Measurements from ENCODE around the gene KHDRBS1.
"Not testable (repeated sequence)": the region's sequence is repeated elsewhere in the genome, so short reads cannot be mapped to it uniquely, and the experiment has no call there.

KHDRBS1 gene

GRCh38 chr1:32014199-32014947, 705 bp downstream of the KHDRBS1 start:
- DNase-seq: peak; percentile 26

- no peak for DNase-seq
These were observed 1.2 kb downstream of the KHDRBS1 start for GRCh38 chr1:32014948-32015273.

DNA sequence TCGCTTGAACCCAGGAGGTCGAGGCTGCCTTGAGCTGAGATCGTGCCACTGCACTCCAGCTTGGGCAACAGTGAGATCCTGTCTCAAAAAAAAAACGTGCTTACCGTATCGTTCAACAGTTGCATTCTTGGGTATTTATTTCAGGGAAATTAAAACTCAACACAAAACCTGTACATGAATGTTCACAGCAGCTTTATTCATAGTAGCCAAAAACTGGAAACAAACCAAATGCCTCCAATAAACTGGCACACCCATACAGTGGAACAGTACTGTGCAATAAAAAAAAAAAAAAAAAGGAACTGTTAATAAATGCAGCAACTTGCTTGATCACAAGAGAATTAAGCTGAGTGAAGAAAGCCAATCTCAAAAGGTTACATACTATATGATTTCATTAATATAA, 6.7 kb downstream of the KHDRBS1 start:
- no peak for DNase-seq

- DNase-seq: not testable (repeated sequence)
These were observed 7.9 kb downstream of the KHDRBS1 start for GRCh38 chr1:32021574-32022018.

DNA sequence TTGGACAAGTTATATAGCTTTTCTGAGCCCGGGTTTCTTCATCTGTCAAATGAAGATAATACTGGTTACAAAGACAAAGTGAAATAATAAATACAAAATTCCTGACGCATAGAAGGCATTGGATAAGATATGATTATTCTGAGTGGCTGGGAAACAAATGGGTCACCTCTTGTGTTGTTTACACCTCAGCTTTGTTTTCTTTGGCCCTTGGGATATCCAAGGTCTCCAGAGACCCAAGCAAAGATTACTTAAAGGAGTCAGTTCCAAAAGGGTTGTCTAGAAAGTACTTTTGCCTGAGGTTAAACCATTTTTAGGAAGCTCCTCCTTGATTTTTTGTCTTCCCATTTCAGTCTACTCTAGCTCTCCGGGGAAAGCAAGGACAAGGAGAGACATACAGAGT, 9.7 kb downstream of the KHDRBS1 start:
- DNase-seq: no peak

DNA sequence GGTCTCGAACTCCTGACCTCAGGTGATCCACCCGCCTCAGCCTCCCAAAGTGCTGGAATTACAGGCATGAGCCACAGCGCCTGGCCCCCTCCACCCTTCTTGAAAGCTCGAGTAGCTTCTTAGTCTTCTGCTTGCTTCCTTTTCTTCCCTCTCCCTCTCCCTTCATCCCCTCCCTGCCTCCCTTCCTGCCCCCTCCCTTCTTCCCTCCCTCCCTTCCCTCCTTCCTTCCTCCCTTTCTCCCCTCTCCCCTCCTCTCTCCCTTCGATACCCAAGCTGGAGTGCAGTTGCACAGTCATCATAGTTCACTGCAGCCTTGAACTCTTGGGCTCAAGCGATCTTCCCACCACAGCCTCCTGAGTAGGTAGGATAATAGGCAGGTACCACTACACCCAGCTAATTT, 11.8 kb downstream of the KHDRBS1 start:
- DNase-seq: no peak

- no peak for DNase-seq
These were observed 15.1 kb downstream of the KHDRBS1 start for GRCh38 chr1:32028746-32029145.

GRCh38 chr1:32031578-32032274, 18.1 kb downstream of the KHDRBS1 start:
- DNase-seq: no peak

GRCh38 chr1:32032275-32032615, 18.6 kb downstream of the KHDRBS1 start:
- DNase-seq: no peak

DNA sequence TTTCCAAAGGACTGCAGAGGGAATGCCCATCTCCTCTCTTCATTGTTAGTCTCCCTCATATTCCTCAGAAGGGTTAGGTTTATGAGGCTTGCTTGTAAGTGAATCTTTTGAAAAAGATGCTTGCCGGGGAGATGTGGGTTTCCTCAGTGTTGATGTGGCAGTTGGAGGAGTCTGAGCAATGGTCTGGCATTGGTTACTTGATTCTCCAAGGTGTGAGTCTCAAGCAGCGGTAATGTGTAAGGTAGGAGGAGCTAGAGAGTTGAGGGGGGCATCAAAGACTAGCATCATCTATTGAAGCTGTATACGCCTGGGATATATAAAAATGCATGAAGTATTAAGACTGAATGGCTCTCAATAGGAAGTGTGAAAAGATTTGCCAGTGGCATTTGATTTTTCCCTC, 21.5 kb downstream of the KHDRBS1 start:
- DNase-seq: no peak

- no peak for DNase-seq
These were observed 27.0 kb downstream of the KHDRBS1 start for GRCh38 chr1:32040711-32041110.

- DNase-seq: no peak
These were observed 28.7 kb downstream of the KHDRBS1 start for GRCh38 chr1:32042330-32042729.

DNA sequence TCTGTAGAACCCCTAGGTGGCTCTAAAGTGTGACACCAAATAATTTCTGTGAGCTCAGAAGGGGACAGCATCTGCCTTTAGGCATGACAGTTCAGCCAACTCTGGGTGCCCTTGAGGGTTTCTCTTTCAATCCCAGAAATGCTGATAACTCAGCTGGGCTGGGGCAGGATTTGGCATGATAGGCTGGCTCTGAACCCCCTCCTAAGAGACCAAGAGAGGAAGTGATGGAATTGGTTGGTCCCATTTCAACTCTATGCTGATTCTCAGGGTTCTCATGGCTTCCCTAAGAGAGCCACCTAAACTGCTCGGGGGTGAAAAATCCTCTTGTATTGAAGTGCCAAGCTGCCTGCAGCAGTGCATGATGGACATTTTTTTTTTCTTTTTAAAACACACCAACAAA, 30.6 kb downstream of the KHDRBS1 start:
- no peak for DNase-seq

DNA sequence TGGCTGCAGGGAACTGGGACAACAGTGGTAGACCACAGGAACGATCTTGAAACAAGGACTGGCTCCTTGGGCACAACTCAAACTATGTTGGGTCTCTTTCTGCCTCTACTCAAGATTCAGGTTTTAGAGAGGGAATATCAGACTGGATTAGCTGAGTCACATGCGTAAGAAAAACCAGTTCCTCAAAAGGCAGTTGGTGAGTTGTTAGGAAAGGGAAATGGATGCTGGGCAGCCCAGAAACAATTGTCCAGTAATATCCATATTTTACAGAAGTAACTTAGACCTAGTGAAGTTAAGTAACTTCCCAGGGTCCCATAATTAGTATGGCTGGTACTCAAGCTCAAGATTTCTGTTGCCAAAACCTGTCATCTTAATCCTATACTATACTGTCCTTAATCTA, 32.1 kb downstream of the KHDRBS1 start:
- DNase-seq: no peak

GRCh38 chr1:32047701-32048100, 34.0 kb downstream of the KHDRBS1 start:
- DNase-seq: no peak

DNA sequence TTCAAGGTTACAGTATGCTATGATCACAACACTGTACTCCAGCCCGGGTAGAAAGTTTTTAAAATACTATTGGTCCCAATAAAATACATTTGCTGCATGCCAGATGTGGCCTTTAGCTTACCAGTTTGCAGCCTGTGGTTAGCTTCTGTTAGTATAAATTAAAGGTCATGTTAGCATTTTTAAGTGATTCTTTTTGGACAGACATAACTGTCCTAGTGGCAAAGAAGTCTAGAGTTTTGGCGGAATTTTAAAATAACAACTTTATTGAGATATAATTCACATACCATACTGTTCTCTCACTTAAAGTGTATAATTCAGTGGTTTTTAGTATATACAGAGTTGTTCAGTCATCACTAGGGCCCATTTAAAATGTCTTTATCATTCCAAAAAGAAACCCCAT, 34.8 kb downstream of the KHDRBS1 start:
- no peak for DNase-seq

GRCh38 chr1:32051706-32052105, 38.0 kb downstream of the KHDRBS1 start:
- no peak for DNase-seq

DNA sequence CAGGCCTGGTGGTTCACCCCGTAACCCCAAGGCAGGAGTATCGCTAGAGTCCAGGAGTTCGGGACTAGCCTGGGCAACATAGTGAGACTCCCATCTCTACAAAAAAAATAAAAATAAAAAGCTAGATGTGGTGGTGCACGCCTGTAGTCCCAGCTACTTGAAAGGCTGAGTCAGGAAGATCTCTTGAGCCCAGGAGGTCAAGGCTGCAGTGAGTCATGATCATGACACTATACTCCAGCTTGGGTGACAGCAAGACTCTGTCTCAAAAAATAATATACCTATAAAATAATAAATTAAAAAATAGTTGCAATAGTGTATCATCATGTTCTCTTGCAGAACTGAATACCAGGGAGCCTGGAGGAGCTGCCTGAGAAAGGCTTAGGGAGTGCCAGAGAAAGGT, 39.2 kb downstream of the KHDRBS1 start:
- DNase-seq: no peak

- DNase-seq: no peak
These were observed 41.7 kb downstream of the KHDRBS1 start for GRCh38 chr1:32055416-32055815.

DNA sequence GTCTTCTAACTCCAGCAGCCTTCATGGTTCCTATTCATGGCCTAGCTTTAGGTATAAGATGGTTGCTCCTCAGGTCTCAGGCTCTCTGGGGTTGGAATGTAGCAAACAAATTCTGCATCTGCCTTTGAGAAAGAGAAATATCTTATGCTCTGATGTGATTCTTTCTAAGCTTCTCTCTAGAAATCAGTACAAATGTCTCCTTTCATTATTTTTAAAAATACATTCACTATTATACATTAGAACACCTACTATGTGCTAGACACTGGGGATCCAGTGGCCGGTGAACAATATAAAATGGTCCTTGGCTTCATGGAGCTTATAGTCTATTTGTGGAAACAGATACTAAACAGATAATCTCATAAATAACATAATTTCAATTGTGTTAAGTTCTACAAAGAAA, 42.9 kb downstream of the KHDRBS1 start:
- DNase-seq: no peak

GRCh38 chr1:32060914-32061313, 47.2 kb downstream of the KHDRBS1 start:
- DNase-seq: no peak

DNA sequence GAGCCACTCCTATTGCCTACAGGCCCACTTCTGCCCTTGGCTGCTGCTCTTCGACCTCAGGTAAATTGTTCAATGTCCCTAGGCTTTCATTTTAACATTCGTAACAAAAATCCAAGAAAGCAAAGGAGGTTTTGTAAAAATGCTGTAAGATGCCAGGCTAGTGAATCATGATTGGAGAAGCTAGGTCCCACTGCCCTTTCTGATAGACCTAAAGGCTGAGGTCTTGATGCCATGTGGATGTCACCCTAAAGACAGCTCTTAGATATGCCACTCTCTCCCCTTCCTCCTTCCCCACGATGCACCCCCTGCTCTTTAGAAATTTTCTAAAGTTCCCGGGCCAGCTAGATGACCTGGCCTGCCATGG, 49.2 kb downstream of the KHDRBS1 start:
- no peak for DNase-seq

DNA sequence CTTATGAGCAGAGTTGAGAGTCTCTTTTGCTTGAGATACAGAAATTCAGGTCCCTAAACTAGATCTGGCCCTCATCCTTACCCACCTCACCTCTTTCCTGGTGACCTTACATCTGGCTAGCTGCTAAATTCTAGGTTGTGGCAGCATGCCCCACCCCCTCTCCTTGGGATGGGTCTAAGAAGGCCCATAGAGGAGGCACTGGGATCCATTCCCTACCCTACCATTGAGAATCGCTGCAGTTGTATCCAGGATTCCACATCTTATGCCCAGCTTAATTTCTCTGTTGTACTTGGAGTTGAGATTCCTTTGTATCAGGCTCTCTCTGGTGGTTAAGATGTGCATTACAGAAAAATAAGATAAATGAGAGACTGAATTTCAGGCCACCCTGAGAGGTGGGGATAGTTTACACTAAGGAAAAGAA, 49.6 kb downstream of the KHDRBS1 start:
- no peak for DNase-seq

GRCh38 chr1:32065613-32066488, 52.2 kb downstream of the KHDRBS1 start:
- not testable (repeated sequence) for DNase-seq

All from stimulated activated CD4-positive, alpha-beta T cell treated with anti-CD3 and anti-CD28 coated beads, Interleukin-12 subunit alpha, Interleukin-12 subunit beta, amount 100 ng/mL, for 4 hours (primary cell).